ENCODE data around the gene FRRS1L.

GRCh38 chr9:109182940-109183798, 16.1 kb upstream of the FRRS1L start:
- TF ChIP-seq CTCF (IDR thresholded peaks at IDR 0.05) (no peak), POLR2A (IDR thresholded peaks at IDR 0.05) (no peak)

Measured in lower leg skin (tissue), 3 donors.